ENCODE results near the gene SMG5.

Gene SMG5

DNA sequence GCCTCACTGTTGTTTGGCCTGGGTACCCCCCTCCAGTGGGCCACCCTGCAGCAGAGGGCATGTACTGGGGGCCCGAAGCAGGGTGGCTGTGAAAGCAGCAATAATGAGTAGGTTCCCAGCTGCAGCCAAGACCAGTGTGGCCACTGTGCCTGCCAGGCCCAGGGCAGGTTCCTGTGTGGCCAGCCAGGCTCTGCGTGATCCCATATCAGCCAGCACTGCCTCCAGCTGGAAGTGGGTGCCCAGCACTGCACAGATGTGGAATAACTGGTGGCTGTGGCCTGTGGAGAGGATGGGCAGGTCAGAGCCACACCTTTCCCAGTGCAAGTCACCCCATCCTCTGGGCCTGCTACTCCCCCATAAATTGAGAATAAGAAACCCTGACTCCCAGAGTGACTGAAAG, 38.5 kb downstream of the SMG5 start:
- Histone ChIP-seq H3K4me1 (ENCODE audit: control insufficient read depth in 2 of 2, insufficient read depth in 1 of 2, low read depth in 1 of 2, low read length in 2 of 2) (peaks cover 2 to 17% of the 10 kb centered on the region in 2 donors), H2BK12ac (ENCODE audit: low read length) (peak overlapping the region; percentile 32), H2BK120ac (ENCODE audit: low read depth, low read length) (no peak overlapping the region), H3K23ac (ENCODE audit: low read depth, low read length, poor library complexity) (peak overlapping the region; percentile 67), H3K36me3 (replicated peaks in 1 of 2; ENCODE audit: control insufficient read depth in 2 of 2, insufficient read depth in 2 of 2, low read length in 2 of 2) (peaks cover 11 to 15% of the 10 kb centered on the region in 2 donors), H3K79me1 (ENCODE audit: low read depth, low read length) (peaks cover 3% of the 10 kb centered on the region), H3K18ac (ENCODE audit: low read length) (peak overlapping the region; percentile 66), H3K14ac (ENCODE audit: low read length) (peak overlapping the region; percentile 12), H3K9me3 (replicated peaks in 1 of 2; ENCODE audit: control insufficient read depth in 2 of 2, insufficient read depth in 1 of 2, low read depth in 1 of 2, low read length in 2 of 2) (no peaks in the 10 kb centered on the region), H2BK5ac (ENCODE audit: low read length) (no peak overlapping the region), H3K27ac (replicated peaks; ENCODE audit: low read length) (no peak overlapping the region), H3K4ac (ENCODE audit: low read length) (no peak overlapping the region), H3K4me2 (ENCODE audit: insufficient read depth, low read length, poor library complexity, severe bottlenecking) (no peak overlapping the region), H2AFZ (ENCODE audit: low read length) (no peak overlapping the region), H4K8ac (ENCODE audit: low read depth, low read length) (no peak overlapping the region), H3K9ac (ENCODE audit: low read depth, low read length, poor library complexity) (peak overlapping the region; percentile 56), H4K91ac (ENCODE audit: low read depth, low read length, poor library complexity) (no peak overlapping the region), H3K27me3 (ENCODE audit: control insufficient read depth in 3 of 3, insufficient read depth in 3 of 3, low read depth in 1 of 3, low read length in 3 of 3) (no peaks in the 10 kb centered on the region), H3K4me3 (ENCODE audit: low read length in 2 of 2) (no peak overlapping the region), H2AK5ac (ENCODE audit: low read depth, low read length) (no peak overlapping the region), H2BK15ac (ENCODE audit: low read length) (no peak overlapping the region)
- no peak for DNase-seq (ENCODE audit: low spot score)
- no CpG with 5 or more reads among the region's 2 CpGs for WGBS, 2 donors (ENCODE audit: extremely low coverage in 2 of 2, insufficient read length in 2 of 2, insufficient replicate concordance in 1 of 2)

DNA sequence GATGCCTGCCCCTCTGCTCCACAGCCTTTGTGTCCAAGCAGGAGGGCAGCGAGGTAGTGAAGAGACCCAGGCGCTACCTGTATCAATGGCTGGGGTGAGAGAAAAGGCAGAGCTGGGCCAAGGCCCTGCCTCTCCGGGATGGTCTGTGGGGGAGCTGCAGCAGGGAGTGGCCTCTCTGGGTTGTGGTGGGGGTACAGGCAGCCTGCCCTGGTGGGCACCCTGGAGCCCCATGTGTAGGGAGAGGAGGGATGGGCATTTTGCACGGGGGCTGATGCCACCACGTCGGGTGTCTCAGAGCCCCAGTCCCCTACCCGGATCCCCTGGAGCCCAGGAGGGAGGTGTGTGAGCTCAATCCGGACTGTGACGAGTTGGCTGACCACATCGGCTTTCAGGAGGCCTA, 39.9 kb downstream of the SMG5 start:
- Histone ChIP-seq H4K8ac (ENCODE audit: low read depth, low read length) (no peak overlapping the region), H3K27ac (replicated peaks; ENCODE audit: low read length) (no peak overlapping the region), H3K79me1 (ENCODE audit: low read depth, low read length) (peaks cover 3% of the 10 kb centered on the region), H3K4me3 (ENCODE audit: low read length in 2 of 2) (no peak overlapping the region), H2AK5ac (ENCODE audit: low read depth, low read length) (no peak overlapping the region), H3K9me3 (replicated peaks in 1 of 2; ENCODE audit: control insufficient read depth in 2 of 2, insufficient read depth in 1 of 2, low read depth in 1 of 2, low read length in 2 of 2) (no peaks in the 10 kb centered on the region), H2AFZ (ENCODE audit: low read length) (no peak overlapping the region), H2BK12ac (ENCODE audit: low read length) (no peak overlapping the region), H3K23ac (ENCODE audit: low read depth, low read length, poor library complexity) (no peak overlapping the region), H2BK5ac (ENCODE audit: low read length) (no peak overlapping the region), H3K4ac (ENCODE audit: low read length) (no peak overlapping the region), H3K27me3 (ENCODE audit: control insufficient read depth in 3 of 3, insufficient read depth in 3 of 3, low read depth in 1 of 3, low read length in 3 of 3) (no peaks in the 10 kb centered on the region), H2BK15ac (ENCODE audit: low read length) (no peak overlapping the region), H3K36me3 (replicated peaks in 1 of 2; ENCODE audit: control insufficient read depth in 2 of 2, insufficient read depth in 2 of 2, low read length in 2 of 2) (peaks cover 15 to 24% of the 10 kb centered on the region in 2 donors), H2BK120ac (ENCODE audit: low read depth, low read length) (no peak overlapping the region), H3K4me1 (ENCODE audit: control insufficient read depth in 2 of 2, insufficient read depth in 1 of 2, low read depth in 1 of 2, low read length in 2 of 2) (peaks cover 2 to 11% of the 10 kb centered on the region in 2 donors), H3K9ac (ENCODE audit: low read depth, low read length, poor library complexity) (no peak overlapping the region), H3K14ac (ENCODE audit: low read length) (no peak overlapping the region), H4K91ac (ENCODE audit: low read depth, low read length, poor library complexity) (no peak overlapping the region), H3K18ac (ENCODE audit: low read length) (no peak overlapping the region), H3K4me2 (ENCODE audit: insufficient read depth, low read length, poor library complexity, severe bottlenecking) (no peak overlapping the region)
- no peak for DNase-seq (ENCODE audit: low spot score)
- WGBS, 2 donors (ENCODE audit: extremely low coverage in 2 of 2, insufficient read length in 2 of 2, insufficient replicate concordance in 1 of 2) = no CpG with 5 or more reads among the region's 10 CpGs

DNA sequence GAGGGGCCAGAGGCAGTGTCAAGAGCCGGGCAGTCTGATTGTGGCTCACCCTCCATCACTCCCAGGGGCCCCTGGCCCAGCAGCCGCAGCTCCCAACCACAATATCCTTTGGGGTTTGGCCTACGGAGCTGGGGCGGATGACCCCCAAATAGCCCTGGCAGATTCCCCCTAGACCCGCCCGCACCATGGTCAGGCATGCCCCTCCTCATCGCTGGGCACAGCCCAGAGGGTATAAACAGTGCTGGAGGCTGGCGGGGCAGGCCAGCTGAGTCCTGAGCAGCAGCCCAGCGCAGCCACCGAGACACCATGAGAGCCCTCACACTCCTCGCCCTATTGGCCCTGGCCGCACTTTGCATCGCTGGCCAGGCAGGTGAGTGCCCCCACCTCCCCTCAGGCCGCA, 40.7 kb downstream of the SMG5 start, which contains the start of gene BGLAP:
Gene BGLAP (plus strand): TSS at position 259 of the 400 bp plus-strand sequence. CDS start 48 bp downstream, at position 307.
- H2BK120ac ChIP-seq (ENCODE audit: low read depth, low read length) = no peak within 1 kb of the TSS

DNA sequence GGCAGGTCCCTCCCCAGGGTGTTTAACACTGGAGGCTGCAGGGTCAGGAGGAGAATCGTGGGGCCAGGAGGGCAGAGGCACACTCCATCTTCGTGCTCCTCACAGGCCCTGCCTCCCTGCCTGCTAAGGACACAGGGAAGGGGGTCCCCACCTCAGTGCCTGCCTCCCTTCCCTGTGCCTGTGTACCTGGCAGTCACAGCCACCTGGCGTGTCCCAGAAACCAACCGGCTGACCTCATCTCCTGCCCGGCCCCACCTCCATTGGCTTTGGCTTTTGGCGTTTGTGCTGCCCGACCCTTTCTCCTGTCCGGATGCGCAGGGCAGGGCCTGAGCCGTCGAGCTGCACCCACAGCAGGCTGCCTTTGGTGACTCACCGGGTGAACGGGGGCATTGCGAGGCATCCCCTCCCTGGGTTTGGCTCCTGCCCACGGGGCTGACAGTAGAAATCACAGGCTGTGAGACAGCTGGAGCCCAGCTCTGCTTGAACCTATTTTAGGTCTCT, 41.3 kb downstream of the SMG5 start:
- H2BK12ac ChIP-seq (ENCODE audit: low read length) = no peak overlapping the region

More for the DNA sequence above, 40.7 kb downstream of the SMG5 start, which contains the start of gene BGLAP:
- Histone ChIP-seq H4K8ac (ENCODE audit: low read depth, low read length) (no peak within 1 kb of the TSS), H2BK12ac (ENCODE audit: low read length) (no peak within 1 kb of the TSS), H3K4me3 (ENCODE audit: low read length in 2 of 2) (no peak within 1 kb of the TSS), H4K91ac (ENCODE audit: low read depth, low read length, poor library complexity) (no peak within 1 kb of the TSS), H2AFZ (ENCODE audit: low read length) (no peak within 1 kb of the TSS), H3K4me1 (ENCODE audit: control insufficient read depth in 2 of 2, insufficient read depth in 1 of 2, low read depth in 1 of 2, low read length in 2 of 2) (peaks cover under 1 to 5% of the 10 kb centered on the region in 2 donors), H3K9ac (ENCODE audit: low read depth, low read length, poor library complexity) (peak within 1 kb of the TSS; percentile 53), H3K27me3 (ENCODE audit: control insufficient read depth in 3 of 3, insufficient read depth in 3 of 3, low read depth in 1 of 3, low read length in 3 of 3) (no peaks in the 10 kb centered on the region), H3K23ac (ENCODE audit: low read depth, low read length, poor library complexity) (peak within 1 kb of the TSS; percentile 62), H3K9me3 (replicated peaks in 1 of 2; ENCODE audit: control insufficient read depth in 2 of 2, insufficient read depth in 1 of 2, low read depth in 1 of 2, low read length in 2 of 2) (no peaks in the 10 kb centered on the region), H2AK5ac (ENCODE audit: low read depth, low read length) (no peak within 1 kb of the TSS), H3K14ac (ENCODE audit: low read length) (no peak within 1 kb of the TSS), H3K36me3 (replicated peaks in 1 of 2; ENCODE audit: control insufficient read depth in 2 of 2, insufficient read depth in 2 of 2, low read length in 2 of 2) (peaks cover 15 to 31% of the 10 kb centered on the region in 2 donors), H3K18ac (ENCODE audit: low read length) (peak within 1 kb of the TSS; percentile 41), H3K4me2 (ENCODE audit: insufficient read depth, low read length, poor library complexity, severe bottlenecking) (no peak within 1 kb of the TSS), H3K79me1 (ENCODE audit: low read depth, low read length) (peaks cover 3% of the 10 kb centered on the region), H2BK5ac (ENCODE audit: low read length) (peak within 1 kb of the TSS; percentile 68), H3K4ac (ENCODE audit: low read length) (no peak within 1 kb of the TSS), H2BK15ac (ENCODE audit: low read length) (no peak within 1 kb of the TSS), H3K27ac (replicated peaks; ENCODE audit: low read length) (no peak within 1 kb of the TSS)
- DNase-seq (ENCODE audit: low spot score) = no peak
- WGBS, 2 donors (ENCODE audit: extremely low coverage in 2 of 2, insufficient read length in 2 of 2, insufficient replicate concordance in 1 of 2) = no CpG with 5 or more reads among the region's 14 CpGs

More for the DNA sequence above, 41.3 kb downstream of the SMG5 start:
- no CpG with 5 or more reads among the region's 15 CpGs for WGBS, 2 donors (ENCODE audit: extremely low coverage in 2 of 2, insufficient read length in 2 of 2, insufficient replicate concordance in 1 of 2)
- Histone ChIP-seq H3K9ac (ENCODE audit: low read depth, low read length, poor library complexity) (peak overlapping the region; percentile 17), H3K9me3 (replicated peaks in 1 of 2; ENCODE audit: control insufficient read depth in 2 of 2, insufficient read depth in 1 of 2, low read depth in 1 of 2, low read length in 2 of 2) (peaks cover 0 to under 1% of the 10 kb centered on the region in 2 donors), H3K36me3 (replicated peaks in 1 of 2; ENCODE audit: control insufficient read depth in 2 of 2, insufficient read depth in 2 of 2, low read length in 2 of 2) (peaks cover 18 to 37% of the 10 kb centered on the region in 2 donors), H3K79me1 (ENCODE audit: low read depth, low read length) (peaks cover 3% of the 10 kb centered on the region), H2BK120ac (ENCODE audit: low read depth, low read length) (no peak overlapping the region), H4K8ac (ENCODE audit: low read depth, low read length) (no peak overlapping the region), H2BK5ac (ENCODE audit: low read length) (peak overlapping the region; percentile 68), H3K4me3 (ENCODE audit: low read length in 2 of 2) (no peak overlapping the region), H3K23ac (ENCODE audit: low read depth, low read length, poor library complexity) (peak overlapping the region; percentile 62), H3K27ac (replicated peaks; ENCODE audit: low read length) (no peak overlapping the region), H3K4me1 (ENCODE audit: control insufficient read depth in 2 of 2, insufficient read depth in 1 of 2, low read depth in 1 of 2, low read length in 2 of 2) (no peaks in the 10 kb centered on the region), H2AK5ac (ENCODE audit: low read depth, low read length) (no peak overlapping the region), H3K18ac (ENCODE audit: low read length) (peak overlapping the region; percentile 41), H3K4me2 (ENCODE audit: insufficient read depth, low read length, poor library complexity, severe bottlenecking) (no peak overlapping the region), H2BK15ac (ENCODE audit: low read length) (no peak overlapping the region), H3K27me3 (ENCODE audit: control insufficient read depth in 3 of 3, insufficient read depth in 3 of 3, low read depth in 1 of 3, low read length in 3 of 3) (no peaks in the 10 kb centered on the region), H3K4ac (ENCODE audit: low read length) (no peak overlapping the region), H2AFZ (ENCODE audit: low read length) (no peak overlapping the region), H3K14ac (ENCODE audit: low read length) (no peak overlapping the region), H4K91ac (ENCODE audit: low read depth, low read length, poor library complexity) (no peak overlapping the region)
- no peak for DNase-seq (ENCODE audit: low spot score)

Data from neuronal stem cell (in vitro differentiated cells).